AG20443 (cell line): Measurements from ENCODE around the gene DLG1.

Source experiments
- DNase-seq: peaks from one replicate; pipeline ENCODE4 v3.0.0; 2012; ENCODE audit warnings: low spot score, mixed read lengths

DLG1 gene

DNA sequence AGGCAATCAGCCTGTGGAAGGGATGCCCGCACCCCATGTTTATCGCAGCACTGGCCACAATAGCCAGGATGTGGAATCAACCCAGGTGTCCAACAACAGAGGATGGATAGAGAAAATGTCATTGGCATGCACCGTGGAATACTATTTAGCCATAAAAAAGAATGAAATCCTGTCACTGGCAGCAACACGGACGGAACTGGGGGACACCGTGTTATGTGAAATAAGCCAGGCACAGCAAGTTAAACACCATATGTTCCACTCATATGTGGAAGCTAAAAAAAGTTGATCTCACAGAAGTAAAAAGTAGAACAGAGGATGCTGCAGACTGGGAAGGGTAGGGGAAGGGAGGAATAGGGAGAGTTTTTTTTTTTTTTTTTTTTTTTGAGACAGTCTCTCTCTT lies 284.4 kb downstream of the DLG1 start:
- DNase-seq, result no peak

DNA sequence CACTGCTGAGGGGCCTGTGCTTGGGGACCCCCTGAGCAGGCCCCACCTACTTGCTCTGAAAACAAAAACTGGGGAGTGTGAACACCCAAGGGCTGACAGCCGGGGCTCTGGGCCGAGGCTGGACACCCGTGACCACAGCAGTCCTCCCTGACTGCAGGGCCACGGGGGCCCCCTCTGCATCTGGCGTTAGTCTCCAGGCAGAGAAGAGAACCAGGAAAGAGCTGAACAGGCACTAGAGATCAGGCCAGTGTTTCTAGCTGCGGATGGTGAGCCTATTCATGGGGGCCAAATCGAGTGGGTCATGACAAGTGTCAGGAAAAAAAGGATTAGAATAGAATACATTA lies 285.9 kb downstream of the DLG1 start:
- DNase-seq, result no peak

DNA sequence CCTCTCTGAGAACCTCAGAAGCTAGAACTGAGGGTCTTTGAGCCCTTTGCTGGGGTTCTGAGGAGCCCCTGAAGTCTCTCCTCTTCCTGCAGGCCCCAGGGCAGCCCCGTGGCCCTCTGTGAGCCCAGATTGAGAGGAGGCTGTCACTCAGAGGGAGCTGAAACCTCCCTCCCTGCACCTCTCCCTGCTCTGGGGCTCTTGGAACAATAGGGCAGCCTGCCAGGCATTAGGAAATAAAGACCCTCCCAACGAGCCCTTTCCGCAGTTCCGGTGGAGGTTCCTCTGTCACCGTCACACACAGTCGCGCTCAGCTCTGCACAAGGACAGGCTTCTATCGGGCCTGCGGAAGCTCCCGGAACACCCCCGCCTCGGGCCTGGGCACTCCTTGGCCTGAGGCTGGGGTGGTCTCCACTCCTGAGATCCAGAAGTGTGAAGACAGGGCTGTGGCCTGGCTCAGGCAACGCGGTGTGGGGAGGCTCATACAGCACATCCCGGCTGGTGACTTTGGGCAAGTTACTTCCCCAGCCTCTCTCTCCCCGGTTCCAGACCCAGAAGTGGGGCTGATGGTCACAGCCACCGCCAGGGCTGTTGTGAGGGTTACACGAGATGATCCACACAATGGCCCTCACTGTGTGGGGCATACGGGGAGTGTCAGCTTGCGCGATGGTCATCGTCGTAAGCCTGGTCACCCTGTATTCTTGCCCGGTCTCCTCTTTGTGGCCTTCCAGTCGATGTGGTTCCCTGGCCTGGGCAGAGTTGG lies 286.5 kb downstream of the DLG1 start:
- DNase-seq, result no peak

DNA sequence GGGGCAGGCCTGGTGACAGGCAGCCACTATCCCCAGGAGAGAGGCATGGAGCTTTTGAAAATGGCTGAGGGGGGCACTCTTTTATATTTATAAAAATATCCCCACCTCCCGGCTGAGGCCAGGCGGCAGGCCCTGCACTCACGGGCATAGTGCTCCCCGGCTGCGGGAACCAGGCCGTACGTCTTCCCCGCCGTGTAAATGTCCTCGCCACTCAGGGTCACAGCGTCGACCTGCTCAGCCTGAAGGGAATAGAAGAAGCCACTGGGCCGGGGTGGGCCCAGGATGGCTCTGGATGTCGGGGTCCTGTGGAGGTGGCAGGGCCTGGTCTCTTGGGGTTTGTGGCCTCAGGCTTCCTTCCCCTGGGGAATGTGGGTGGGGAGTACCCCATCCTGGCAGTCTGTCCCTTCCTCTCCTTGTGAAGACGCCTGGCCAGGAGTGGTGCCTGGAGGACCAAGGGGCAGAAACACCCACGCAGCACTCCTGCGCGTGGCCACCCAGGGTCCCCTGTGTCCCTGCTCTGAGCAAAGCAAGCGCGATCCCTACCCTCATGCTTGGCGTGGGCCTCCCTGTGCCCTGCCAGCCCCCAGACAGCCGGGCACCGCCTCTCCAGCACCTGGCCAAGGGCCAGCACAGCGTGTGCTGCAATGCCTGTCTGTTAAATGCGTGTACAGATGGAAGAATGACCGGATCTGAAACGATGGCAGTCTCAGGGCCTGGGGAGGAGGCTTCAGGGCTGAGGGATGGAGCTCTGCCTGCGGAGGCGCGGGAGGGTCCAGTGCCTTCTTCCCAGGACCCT lies 287.7 kb downstream of the DLG1 start:
- no peak for DNase-seq

DNA sequence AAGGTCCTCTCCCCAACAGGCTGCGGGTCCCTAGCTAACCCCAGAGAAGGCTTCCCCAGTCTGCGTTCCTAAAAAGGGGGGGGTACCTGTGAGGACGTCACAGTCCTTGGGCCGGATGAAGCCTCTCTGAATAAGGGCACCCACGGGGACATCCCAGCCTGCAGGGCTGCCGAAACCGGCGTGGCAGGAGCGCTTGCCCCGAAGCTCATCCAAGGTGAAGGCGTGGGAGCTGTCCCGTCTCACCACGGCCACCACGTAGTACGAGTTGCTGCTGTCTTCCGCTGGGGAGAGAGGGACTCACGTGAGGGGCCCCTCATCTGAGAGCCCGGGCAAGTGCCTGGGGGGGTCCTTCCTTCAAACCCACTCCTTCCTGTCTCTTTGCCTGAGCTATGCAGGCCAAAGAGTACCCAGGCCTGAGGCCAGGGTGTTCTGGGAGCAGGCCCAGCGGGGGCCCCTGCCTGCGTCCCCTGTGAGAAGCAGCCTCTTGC lies 288.8 kb downstream of the DLG1 start:
- no peak for DNase-seq

DNA sequence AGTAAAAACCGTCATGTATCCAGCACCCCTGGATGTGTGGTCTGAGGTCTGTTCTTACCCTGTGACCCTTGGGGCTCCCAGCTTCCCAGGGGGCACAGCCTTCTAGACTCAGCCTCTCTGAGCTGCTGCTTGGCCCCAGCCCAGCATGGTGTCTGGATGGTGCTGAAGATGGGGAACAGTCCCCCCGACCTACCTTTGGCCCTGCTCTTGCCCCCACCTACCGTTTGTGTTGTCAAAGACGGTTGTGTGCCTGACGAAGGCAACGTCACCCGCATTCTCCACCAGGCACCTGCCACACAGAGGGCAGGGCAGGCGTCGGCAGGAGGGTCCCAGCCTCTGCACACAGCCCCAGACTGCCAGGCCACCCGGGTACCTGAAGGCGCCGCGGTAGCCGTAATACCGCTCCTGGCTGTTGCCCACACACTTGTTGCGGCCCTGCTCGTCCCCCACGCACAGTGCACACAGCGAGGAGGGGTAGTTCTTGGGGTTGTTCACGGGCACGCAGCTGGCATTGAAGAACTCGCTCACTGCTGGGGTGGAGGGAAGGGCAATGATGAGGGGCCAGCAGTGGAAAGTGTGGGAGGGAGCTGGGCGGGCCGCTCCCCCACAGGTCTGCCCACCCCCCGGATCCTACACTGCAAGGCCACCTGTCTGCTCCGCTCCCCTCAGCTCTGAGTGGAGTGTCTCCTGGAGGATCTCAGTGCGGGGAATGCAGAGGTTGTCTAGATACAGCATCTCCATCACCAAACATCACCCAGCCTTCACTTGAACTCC lies 289.8 kb downstream of the DLG1 start:
- DNase-seq, result no peak

DNA sequence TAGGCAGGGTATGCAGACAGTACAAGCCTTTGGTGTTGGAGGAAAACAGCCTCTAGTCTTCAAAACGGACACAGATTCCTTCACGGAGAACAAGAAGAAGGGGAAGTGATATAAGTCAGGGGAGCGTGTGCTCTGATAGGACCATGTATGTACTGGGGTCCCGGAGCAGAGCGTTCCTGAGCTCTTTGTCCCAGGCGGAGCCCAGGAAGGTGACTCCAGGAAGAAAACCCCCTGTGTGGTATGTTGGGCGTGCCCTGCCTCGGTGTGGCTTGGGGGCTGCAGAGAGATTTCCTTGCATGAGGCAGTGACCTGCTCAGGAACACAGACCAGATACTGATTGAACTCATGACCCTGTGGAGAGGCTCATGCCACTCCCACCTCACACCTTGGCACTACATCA lies 290.5 kb downstream of the DLG1 start:
- no peak for DNase-seq

DNA sequence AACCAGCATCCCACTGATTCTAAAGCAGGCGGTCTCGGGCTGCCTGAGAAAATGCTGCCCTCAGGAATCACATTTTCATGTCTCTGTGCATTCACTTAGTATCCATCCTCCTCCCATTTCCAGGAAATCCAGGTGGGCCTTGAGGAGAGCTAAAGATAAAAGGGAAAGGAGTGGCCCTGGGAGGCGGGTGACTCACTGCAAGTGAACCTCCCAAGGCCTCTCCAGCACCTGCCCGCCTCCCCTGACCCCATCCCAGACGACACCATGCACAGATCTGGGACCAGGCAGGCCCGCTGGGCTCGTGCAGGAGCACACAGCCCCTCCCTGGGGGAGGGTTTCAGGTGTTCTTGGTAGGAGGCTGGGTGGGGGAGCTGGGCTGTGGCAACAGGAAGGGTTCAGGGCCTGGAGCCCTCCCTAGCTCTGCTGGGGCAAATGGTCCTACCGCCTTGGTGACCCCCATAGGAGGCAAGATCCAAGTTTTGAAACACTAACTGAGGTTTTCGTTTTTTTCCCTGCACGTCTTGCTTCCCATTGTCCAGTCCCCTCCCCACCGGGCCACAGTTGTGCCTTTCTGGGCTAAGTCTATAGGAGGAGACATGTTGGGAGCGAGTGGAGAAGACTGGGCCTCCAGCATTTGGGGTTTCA lies 291.0 kb downstream of the DLG1 start:
- no peak for DNase-seq

DNA sequence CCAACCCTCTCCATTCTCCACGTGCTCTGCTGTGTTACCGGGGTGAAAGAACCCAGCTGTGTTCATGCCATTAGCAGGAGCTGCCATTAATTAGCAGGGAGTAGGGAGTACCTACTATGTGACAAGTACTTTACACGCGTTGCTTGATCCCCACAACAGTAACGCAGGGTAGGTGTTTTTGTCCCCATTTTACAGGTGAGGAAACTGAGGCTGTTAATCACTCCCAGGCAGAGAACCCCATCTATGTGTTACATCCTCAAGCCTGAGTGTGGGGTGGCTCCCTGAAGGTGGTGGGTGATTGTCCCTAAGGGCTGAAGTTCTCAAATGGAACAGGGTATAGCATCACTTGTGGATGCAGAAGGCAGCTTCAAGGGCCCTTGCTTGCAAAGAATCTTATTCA lies 291.6 kb downstream of the DLG1 start:
- DNase-seq, result no peak

DNA sequence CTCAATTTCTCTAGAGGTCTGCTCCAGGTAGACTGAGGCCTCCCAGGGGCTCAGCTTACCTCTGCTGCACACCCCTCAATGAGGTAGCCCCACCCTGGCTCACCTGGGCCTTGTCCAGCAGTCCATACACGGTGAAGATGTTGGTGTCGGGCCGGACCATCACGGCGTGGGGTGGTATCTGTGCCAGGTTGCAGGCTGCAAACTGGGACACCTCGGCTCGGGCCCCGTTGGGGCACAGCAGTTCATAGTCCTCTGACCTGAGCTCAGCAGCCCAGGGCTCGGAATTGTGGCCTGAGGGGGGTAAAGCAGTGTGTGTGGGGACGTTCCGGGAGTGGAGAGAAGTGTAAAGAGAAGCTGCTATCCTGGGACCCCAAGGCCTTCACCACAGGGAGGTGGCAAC lies 292.0 kb downstream of the DLG1 start:
- DNase-seq, result no peak

DNA sequence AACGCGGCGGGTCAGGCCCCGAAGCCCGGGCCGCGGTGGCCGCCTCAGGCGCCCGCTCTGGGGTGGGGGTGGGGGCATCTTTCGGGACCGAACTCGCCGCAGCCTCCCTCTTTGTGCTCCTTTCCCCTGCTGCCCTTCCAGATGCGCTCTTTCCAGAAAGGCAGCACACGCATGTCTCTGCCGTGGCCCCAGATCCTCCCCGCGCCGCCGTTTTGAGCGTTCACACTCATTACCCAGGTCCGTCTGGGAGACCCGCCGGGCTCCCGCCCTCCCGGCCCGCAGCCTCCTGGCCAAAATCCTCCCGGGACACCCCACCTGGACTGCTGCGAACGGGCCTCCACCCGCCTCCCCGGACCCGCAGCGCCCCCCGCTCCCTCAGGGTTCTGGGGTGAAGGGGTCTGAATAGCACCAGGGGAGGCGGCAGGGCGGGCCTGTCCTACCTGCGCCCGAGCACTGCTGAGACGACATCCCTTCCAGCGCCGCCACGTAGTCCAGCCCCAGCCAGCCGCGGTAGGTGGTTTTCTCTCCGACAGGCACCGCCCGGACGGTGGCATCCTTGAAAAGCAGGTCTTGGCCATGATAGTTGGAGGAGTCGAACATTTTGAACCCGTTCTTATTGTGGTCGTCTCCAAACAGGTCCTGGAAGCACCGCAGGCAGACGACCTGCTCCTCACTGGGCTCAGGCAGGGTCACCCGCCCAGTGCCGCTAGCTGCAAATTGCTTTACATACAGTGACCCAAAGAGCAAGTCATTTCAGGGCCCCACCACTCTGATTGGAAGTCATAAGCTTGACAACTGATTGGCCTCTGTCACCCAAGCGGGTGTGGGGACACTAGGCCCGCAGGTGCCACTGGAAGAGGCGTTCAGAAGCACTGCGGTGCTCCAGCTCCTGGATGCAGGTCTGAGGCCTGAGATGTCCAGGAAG lies 294.7 kb downstream of the DLG1 start:
- DNase-seq, result no peak

DNA sequence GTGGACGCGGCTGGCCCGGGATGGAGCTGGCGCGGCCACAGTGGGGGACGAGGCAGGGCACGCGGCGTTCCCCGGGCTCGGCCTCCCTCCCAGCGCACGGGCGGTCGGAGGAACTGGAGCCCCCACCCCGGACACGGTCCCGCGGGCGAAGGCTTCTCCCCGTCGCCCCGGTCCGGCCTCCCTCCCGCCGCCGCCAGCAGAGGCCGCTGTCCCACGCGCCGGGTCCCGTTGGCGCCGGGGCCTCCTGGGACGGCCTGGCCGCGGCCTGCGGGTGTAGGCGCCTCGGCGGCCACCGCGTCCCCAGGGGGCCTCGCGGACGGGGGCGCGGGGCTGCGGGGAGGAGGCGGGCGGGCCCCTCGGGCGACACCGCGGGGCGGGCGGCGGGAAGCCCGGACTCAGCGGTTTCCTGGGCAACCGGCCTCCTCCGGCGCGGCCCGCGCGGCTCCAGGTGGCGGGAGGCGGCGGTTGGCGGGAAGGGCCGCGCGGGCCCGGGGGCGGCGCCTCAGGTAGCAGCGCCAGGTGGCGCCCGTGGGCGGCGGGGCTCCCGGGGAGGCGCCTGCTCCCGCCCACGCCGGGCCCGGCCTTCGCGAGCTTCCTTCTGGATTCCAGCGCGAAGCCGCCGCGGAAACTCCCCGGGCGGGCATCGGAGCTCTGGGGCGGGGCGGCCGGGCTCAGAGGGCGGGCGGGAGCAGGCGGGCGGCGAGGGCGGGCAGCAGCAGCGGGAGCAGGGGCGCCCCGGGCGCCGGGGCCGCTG lies 295.5 kb downstream of the DLG1 start:
- peak; percentile 96 for DNase-seq

DNA sequence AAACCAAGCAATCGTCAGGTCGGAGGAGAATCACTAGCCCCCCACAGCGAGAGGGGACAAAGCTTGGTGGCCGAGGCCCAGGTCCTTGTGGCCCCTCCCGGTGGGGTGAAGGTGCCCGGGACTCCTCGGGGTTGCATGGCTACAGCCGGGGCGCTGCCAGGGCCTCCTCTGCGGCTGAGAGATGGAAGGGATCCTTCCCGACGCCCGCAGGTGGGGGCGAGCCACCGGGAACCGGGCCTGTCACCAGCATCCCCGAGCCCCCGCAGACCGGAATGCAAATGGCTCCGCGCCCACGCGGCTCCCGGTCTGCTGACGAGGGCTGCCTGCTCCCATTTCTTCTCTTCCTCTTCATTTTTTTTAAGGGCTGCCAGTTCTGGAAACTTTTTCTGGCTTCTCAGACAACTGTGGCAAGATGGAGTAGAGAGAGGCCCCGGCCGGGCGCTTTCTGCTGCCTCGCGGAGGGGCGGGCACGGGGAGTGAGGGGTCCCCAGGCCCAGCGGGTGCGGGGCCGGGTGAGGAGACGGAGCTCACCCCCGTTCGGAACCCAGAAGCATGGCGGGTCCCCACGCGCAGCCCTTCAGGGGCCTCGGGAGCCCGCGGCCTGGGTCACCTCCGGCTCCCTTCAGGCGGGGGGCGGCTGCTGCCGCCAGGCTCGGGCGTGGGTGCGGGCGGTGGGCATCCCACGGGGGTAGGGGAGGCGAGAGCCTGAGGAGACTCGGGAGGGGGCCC lies 296.3 kb downstream of the DLG1 start:
- peak; percentile 50 for DNase-seq

DNA sequence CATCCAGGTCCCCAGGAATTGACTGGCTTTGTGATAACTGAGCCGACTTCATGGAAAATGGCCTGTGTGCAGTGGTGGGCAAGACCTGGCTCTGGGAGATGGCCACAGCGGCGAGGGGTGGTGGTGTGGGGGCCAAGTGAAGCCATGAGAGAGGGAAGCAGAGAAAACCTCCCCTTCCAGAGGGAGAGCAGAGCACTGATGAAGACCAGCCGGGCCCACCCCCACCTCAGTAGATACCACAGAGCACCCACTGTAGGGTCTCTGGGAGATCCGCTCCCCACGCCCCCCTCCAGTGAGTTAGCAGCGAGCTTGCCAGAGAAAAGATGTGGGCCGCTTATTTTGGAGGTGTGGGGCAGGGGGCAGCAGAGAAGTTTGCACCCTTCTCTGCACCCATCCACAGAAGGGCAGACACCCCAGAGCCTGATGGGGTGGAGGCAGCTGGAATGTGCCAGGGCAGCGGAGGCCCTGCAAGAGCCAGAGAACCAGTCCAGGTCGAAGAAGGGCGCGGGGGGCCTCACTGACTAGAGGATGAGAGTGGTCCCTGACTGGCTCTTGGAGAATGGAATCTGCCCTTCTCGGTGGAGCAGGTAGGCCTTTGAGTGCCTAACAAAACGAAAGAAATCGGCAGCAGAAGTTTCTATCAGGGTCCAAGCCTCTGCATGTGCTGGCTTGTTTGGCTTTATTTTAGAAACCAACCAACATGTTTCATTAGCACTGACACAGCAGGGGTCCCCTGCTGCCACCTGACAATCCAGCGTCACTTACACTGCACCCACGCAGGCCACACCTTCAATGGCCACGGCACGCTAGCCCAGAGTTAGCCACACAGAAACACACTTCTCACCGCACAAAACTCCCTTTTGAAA lies 297.1 kb downstream of the DLG1 start:
- no peak for DNase-seq

DNA sequence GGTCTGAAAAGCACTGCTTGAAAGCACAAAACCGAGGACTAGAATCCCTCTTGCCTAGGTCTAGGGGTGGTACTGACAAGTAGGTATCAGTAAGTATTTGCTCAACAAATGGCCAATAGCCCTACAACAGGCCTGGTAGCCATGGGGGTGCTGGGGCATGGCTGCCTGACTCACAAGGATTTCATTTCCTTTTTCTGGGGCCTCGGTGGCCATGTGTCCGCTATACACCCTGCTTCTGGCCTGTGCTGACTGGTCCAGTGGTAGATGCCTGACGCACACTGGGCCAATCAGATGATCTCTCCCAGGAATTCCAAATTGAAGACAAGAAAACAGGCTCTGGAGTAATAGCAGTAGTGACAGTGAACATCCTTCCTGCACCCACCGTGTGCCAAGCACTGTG lies 298.2 kb downstream of the DLG1 start:
- no peak for DNase-seq

DNA sequence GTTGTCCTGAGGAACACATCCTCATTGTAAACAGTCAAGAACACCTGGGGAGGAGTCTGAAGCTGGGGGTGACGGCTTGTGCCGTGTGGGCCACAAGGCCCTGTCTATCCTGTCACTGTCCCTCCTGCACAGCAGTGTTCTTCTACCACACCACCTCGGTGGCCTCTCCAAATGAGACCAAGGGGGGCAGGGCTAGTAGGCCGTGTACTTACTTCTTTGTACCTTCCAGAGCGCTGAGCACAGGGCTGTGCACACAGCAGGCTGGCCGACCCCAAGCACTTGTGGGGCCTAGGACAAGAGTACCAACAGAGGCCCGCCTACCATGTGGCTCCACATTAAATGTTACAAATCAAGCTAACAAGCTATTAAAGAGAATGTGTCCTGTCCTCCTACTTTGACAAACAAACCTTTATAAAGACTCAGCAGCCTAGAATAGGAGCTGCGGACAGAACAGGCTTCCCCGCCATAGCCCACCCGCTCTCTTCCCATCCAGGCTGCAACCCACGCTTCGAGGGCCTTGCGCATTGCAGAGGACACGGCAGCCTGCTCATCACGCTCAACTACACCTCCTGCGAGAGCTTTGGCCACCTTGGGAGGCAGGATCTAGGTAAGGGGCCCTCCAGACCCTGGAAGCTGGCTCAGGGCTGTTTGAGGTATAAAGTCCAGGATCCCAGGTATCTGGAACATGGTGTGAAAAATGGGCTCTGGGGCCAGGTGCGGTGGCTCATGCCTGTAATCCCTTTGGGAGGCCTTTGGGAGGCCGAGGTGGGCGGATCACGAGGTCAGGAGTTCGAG lies 299.2 kb downstream of the DLG1 start:
- no peak for DNase-seq

DNA sequence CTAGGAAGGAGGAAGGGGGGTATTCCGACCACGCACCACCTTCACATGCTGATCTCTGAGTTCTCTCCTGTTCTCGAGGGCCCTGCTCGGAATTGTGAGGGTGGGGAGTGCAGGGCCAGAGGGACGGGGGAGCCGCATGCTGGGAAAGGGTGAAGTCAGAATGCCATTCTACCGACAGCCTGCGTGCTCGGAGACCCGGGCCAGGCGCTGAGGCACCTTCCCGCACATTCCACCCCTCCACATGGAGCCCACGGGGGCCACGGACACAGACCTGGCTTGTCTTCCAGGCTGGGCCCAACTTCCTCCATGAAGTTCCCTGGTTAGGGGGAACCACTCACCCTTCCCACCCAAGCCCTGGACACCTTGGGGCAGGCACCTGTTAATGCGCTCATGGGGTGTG lies 301.1 kb downstream of the DLG1 start:
- DNase-seq, result no peak
